Measurements from ENCODE around the gene TP53I13. TPM values are rescaled to one million over a fixed set of nuclear protein-coding genes. Genes with fewer than 3 reads are reported as not detected.
A peak's percentile ranks its signal among the peaks of the same experiment; 100 is the strongest.

Gene TP53I13
- total and polyA plus RNA-seq, 10 of the 15 experiments (the other 5 are each of a cell fraction or from before 2014, with no cell fraction given): 0.31 to 45.1 (median 19.5) TPM; not detected in 1

GRCh38 chr17:29585080-29585751, 16.7 kb downstream of the TP53I13 start:
- ChIA-PET RAD21 (ENCODE audit: unreplicated experiment) (no interaction called here), CTCF (interaction anchor here (0.9 to 6.7 kb wide), 3 partner anchors 12 to 31 kb away, joined by 3 to 82 read pairs (median 3); no protein-coding TSS in a partner anchor), SMC1A (ENCODE audit: uncharacterized antibody, unreplicated experiment) (interaction anchor here (0.7 kb wide), 1 partner anchor 36 kb away, joined by 3 read pairs; no protein-coding TSS in a partner anchor), POLR2A (no interaction called here)
- Histone ChIP-seq H3K27me3 (replicated peaks in 1 of 2; ENCODE audit: control insufficient read depth in 2 of 2, insufficient read depth in 2 of 2, low read length in 1 of 2) (no peaks in the 10 kb centered on the region), H3K9me3 (replicated peaks; ENCODE audit: control insufficient read depth, insufficient read depth, low read length) (no peaks in the 10 kb centered on the region), H3K4me2 (ENCODE audit: control insufficient read depth, insufficient read depth) (no peak overlapping the region), H3K27ac (ENCODE audit: control insufficient read depth, insufficient read depth) (peak overlapping the region; percentile 10; the same call in 1 of the 2 replicates), H3K9ac (ENCODE audit: control insufficient read depth, insufficient read depth, low read length) (no peak overlapping the region), H3K36me3 (ENCODE audit: control insufficient read depth in 2 of 2, insufficient read depth in 2 of 2, low read length in 1 of 2) (peaks cover 3 to 4% of the 10 kb centered on the region in 2 experiments; a peak in 3 of 4 replicates), H2AFZ (ENCODE audit: control insufficient read depth, low read depth, low read length) (no peak overlapping the region), H4K20me1 (ENCODE audit: control insufficient read depth, insufficient read depth) (no peaks in the 10 kb centered on the region), H3K4me3 (no peak overlapping the region), H3K79me2 (ENCODE audit: control insufficient read depth, insufficient read depth, low read length) (peaks cover 33% of the 10 kb centered on the region), H3K4me1 (ENCODE audit: control insufficient read depth, insufficient read depth, low read length) (peaks cover 28% of the 10 kb centered on the region)
- no peak for FAIRE-seq
- no TSS peak for BruUV-seq (replicated peaks)
- WGBS (ENCODE audit: insufficient coverage, insufficient replicate concordance, low lambda C conversion rate, missing lambda C conversion rate): 38% methylated on average over 8 of the region's 8 CpGs
- in situ Hi-C loops (cut with MboI): no loop called here
- DNase-seq (ENCODE audit: low read depth, low spot score): no peak
- ATAC-seq: no peak
- peak; percentile 47 to 56 (median 53); a peak in 4 of 6 replicates for TF ChIP-seq CTCF (IDR thresholded peaks at IDR 0.05 in 2 of 3, conservative IDR thresholded peaks at IDR 0.05 in 1 of 3; ENCODE audit: control insufficient read depth in 2 of 3, extremely low read depth in 1 of 3, insufficient read depth in 1 of 3, low read depth in 3 of 3, low read length in 3 of 3)
- 0 out of 2 replicates have a peak, but pooled peaks have one; percentile 10 for TF ChIP-seq RAD21 (IDR thresholded peaks at IDR 0.05; ENCODE audit: insufficient read depth, low read depth, low read length)
- no peak for TF ChIP-seq HDGF (IDR thresholded peaks at IDR 0.05)
- intact Hi-C loops (cut with micrococcal nuclease; ENCODE audit: unreplicated experiment): no loop called here
